Activated CD4-positive, alpha-beta T cell treated with anti-CD3 and anti-CD28 coated beads, Interleukin-2, amount 50 U/mL, for 1 hour (primary cell): Measurements from ENCODE around the gene STBD1.
"Not testable (repeated sequence)": the region's sequence is repeated elsewhere in the genome, so short reads cannot be mapped to it uniquely, and the experiment has no call there.

Experiments used
- DNase-seq: peaks from one replicate; pipeline ENCODE4 v3.0.0-alpha.2; 2020

STBD1 gene

GRCh38 chr4:76326515-76326914 is 20.0 kb downstream of the STBD1 start:
- DNase-seq, result no peak

GRCh38 chr4:76334885-76335284 is 28.4 kb downstream of the STBD1 start:
- DNase-seq, result no peak

- no peak for DNase-seq
Measured at GRCh38 chr4:76339364-76339763, 32.8 kb downstream of the STBD1 start.

GRCh38 chr4:76341063-76341462 is 34.5 kb downstream of the STBD1 start:
- DNase-seq, result no peak

DNA sequence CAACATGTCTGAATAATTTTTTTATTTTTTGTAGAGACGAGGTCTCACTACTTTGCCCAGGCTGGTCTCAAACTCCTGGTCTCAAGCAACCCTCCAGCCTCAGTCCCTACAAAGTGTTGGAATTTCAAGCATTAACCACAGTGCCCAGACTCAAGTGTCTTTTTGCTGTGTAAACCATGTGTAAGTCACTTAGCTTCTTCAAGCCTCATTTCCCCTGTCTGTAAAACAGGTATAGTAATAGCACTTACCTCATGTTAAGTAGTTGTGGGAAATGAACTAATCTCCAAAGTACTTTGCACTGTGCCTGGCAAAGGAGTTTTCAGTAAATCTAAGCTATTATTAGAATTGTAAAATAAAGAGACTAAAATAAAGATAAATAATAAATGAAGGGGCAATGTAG is 35.7 kb downstream of the STBD1 start:
- no peak for DNase-seq

GRCh38 chr4:76342803-76343202 is 36.3 kb downstream of the STBD1 start:
- no peak for DNase-seq

GRCh38 chr4:76354517-76355473 is 48.3 kb downstream of the STBD1 start:
- no peak for DNase-seq

DNA sequence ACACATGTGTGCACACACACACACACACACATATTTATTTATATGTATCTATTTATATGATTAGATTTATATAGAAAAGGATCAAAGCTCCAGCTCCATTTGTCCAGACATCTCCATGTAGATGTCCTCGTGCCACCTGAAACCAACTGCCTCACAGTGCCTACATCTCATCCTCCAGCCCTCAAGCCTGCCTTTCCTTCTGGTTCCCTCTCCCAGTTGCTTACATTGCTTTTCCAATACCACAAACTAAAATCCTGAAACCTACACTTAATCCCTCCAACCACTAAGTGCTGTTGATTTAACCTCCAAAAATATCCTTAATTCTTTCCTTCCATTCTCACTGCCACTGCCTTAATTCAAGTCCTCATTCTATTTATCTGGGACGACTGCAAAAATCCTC is 51.4 kb downstream of the STBD1 start:
- DNase-seq, result no peak

DNA sequence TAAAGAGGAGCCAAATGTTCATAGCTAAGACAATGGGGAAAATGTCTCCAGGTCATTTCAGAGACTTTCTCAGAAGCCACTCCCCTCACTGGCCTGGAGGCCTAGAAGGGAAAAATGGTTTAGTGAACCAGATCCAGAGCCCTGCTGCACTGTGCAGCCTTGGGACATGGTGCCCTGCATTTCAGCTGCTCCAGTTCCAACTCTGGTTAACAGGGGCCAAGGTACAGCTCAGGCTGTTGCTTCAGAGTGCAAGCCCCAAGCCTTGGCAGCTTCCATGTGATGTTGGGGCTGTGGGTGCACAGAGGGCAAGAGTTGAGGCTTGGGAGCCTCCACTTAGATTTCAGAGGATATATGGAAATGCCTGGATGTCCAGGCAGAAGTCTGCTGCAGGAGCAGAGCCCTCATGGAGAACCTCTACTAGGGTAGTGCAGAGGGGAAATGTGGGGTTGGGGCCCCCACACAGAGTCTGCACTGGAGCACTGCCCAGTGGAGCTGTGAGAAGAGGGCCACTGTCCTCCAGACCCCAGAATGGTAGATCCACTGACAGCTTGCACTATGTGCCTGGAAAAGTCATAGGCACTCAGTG is 53.4 kb downstream of the STBD1 start:
- not testable (repeated sequence) for DNase-seq
